ENCODE measurements around the gene R3HDM1. TPM values are rescaled to one million over a fixed set of nuclear protein-coding genes. Genes with fewer than 3 reads are reported as not detected.
A peak's percentile ranks its signal among the peaks of the same experiment; 100 is the strongest.
"Not testable (repeated sequence)": the region's sequence is repeated elsewhere in the genome, so short reads cannot be mapped to it uniquely, and the experiment has no call there.

Gene R3HDM1
- total RNA-seq, 2 experiments from 2014 or later: 48.4 to 48.7 TPM

DNA sequence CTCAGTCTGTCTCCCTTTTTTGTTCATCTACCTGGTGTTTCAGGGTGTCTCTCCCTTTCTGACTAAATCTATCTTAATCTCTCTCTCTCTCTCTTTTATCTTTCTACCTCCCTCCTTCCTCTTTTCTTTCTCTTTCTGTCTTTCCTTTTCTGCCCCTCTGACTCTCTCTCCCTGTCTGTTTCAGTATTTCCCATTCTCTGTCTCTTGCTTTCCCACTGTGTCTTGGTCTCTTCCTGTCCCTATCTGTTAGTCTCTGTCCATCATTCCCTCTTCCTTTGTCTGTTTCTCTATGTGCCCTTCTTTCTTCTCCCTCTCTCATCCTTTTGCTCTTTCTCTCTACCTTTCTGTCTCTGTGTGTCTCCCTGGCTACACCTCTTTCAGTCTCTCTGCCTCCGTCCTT lies 56.7 kb downstream of the R3HDM1 start:
- POLR2A ChIA-PET: no interaction called here
- Mint-ChIP-seq H3K27me3 (no peaks in the 10 kb centered on the region), H3K27ac (no peak overlapping the region), H3K36me3 (peaks cover 23% of the 10 kb centered on the region), H3K9me3 (peaks cover 6% of the 10 kb centered on the region), H3K4me3 (no peak overlapping the region), H3K4me1 (peaks cover 21% of the 10 kb centered on the region)
- DNase-seq (no peak), ATAC-seq (ENCODE audit: low read depth) (no peak)

GRCh38 chr2:135590619-135591260 lies 59.5 kb downstream of the R3HDM1 start:
- ATAC-seq (ENCODE audit: low read depth): peak; percentile 39
- no peaks in the 10 kb centered on the region for H3K27me3 Mint-ChIP-seq
- peaks cover 9% of the 10 kb centered on the region for H3K9me3 Mint-ChIP-seq
- H3K4me3 Mint-ChIP-seq: no peak overlapping the region
- H3K27ac Mint-ChIP-seq: peak overlapping the region; percentile 10
- no peak for DNase-seq
- H3K36me3 Mint-ChIP-seq: peaks cover 38% of the 10 kb centered on the region
- peaks cover 21% of the 10 kb centered on the region for H3K4me1 Mint-ChIP-seq
- POLR2A ChIA-PET: no interaction called here

GRCh38 chr2:135600915-135601314 lies 69.6 kb downstream of the R3HDM1 start:
- no peaks in the 10 kb centered on the region for H3K27me3 Mint-ChIP-seq
- H3K4me3 Mint-ChIP-seq: no peak overlapping the region
- peaks cover 19% of the 10 kb centered on the region for H3K36me3 Mint-ChIP-seq
- ATAC-seq (ENCODE audit: low read depth): no peak
- no peak for DNase-seq
- POLR2A ChIA-PET: no interaction called here
- H3K27ac Mint-ChIP-seq: no peak overlapping the region
- no peaks in the 10 kb centered on the region for H3K4me1 Mint-ChIP-seq
- H3K9me3 Mint-ChIP-seq: no peaks in the 10 kb centered on the region

DNA sequence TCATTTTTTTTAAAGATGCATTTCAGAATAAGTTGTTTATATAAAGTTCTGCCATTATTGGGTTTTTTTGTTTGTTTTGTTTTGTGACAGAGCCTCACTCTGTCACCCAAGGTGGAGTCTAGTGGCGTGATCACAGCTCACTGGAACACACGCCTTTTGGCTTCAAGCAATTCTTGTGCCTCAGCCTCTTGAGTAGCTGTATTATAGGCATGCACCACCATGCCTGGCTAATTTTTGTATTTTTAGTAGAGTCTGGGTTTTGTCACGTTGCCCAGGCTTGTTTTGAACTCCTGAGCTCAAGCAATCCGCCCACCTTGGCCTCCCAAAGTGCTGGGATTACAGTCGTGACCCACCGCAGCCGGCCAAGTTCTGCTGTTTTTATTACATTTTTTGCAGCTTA lies 72.3 kb downstream of the R3HDM1 start:
- Mint-ChIP-seq H3K9me3 (no peaks in the 10 kb centered on the region), H3K27me3 (no peaks in the 10 kb centered on the region), H3K4me3 (no peak overlapping the region), H3K36me3 (peaks cover 29% of the 10 kb centered on the region), H3K4me1 (no peaks in the 10 kb centered on the region), H3K27ac (no peak overlapping the region)
- DNase-seq (no peak), ATAC-seq (ENCODE audit: low read depth) (no peak)
- POLR2A ChIA-PET: no interaction called here

- ATAC-seq (ENCODE audit: low read depth): no peak
- Mint-ChIP-seq H3K27ac (no peak overlapping the region), H3K9me3 (no peaks in the 10 kb centered on the region), H3K36me3 (peaks cover 30% of the 10 kb centered on the region), H3K4me3 (no peak overlapping the region), H3K27me3 (no peaks in the 10 kb centered on the region), H3K4me1 (no peaks in the 10 kb centered on the region)
- no peak for DNase-seq
- POLR2A ChIA-PET: no interaction called here
Measured at GRCh38 chr2:135607561-135607960, 76.3 kb downstream of the R3HDM1 start.

GRCh38 chr2:135612319-135612718 lies 81.0 kb downstream of the R3HDM1 start:
- DNase-seq (no peak), ATAC-seq (ENCODE audit: low read depth) (no peak)
- no peaks in the 10 kb centered on the region for H3K4me1 Mint-ChIP-seq
- POLR2A ChIA-PET: no interaction called here
- no peak overlapping the region for H3K4me3 Mint-ChIP-seq
- H3K36me3 Mint-ChIP-seq: peaks cover 9% of the 10 kb centered on the region
- H3K27ac Mint-ChIP-seq: no peak overlapping the region
- H3K27me3 Mint-ChIP-seq: no peaks in the 10 kb centered on the region
- H3K9me3 Mint-ChIP-seq: no peaks in the 10 kb centered on the region

DNA sequence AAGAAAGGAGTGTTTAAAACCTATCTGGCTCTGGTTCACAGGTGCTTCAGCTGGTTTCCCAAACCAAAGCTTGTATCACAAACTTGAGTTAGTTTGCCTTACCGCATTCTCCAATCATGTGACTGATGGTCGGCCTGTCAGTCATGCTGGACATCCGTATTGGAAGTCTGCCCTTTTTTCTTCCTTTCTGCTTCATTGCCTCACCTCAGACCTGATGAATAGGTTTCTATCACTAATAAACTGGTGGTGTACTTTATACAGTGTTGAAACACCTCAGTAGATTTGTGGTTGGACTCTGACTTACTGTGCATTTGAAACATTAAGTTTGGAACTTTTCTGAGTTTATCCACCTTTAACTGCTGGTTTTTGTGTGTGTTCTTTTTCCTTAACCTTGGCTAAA lies 84.1 kb downstream of the R3HDM1 start:
- no peak for DNase-seq
- no peak for ATAC-seq (ENCODE audit: low read depth)
- no peaks in the 10 kb centered on the region for H3K9me3 Mint-ChIP-seq
- H3K27me3 Mint-ChIP-seq: no peaks in the 10 kb centered on the region
- no peaks in the 10 kb centered on the region for H3K4me1 Mint-ChIP-seq
- H3K36me3 Mint-ChIP-seq: peaks cover 3% of the 10 kb centered on the region
- no peak overlapping the region for H3K4me3 Mint-ChIP-seq
- POLR2A ChIA-PET: no interaction called here
- H3K27ac Mint-ChIP-seq: no peak overlapping the region

DNA sequence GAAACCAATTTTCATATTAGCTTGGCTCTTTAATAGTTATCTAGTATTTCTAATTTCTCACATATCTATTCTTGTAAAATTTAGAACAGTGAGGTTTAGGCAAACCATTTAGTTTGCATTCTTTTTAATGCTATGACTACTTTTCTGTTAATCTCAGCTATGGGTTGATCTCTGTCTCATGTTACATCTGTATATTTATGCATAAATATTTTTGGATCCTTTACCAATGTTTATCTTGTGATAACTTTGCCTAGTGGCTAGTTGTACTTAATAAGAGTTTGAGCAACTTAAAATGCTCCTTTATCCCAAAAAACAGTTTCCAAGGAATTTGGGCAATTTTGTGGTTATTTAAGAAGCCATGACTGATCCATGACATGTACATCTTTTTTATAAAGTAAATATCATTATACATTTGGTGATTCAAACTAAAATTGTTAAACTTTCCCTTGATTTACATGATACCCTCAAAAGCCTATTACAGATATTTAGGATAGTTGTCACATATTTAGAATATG lies 86.3 kb downstream of the R3HDM1 start:
- Mint-ChIP-seq H3K4me1 (no peaks in the 10 kb centered on the region), H3K27me3 (no peaks in the 10 kb centered on the region)
- DNase-seq: no peak

DNA sequence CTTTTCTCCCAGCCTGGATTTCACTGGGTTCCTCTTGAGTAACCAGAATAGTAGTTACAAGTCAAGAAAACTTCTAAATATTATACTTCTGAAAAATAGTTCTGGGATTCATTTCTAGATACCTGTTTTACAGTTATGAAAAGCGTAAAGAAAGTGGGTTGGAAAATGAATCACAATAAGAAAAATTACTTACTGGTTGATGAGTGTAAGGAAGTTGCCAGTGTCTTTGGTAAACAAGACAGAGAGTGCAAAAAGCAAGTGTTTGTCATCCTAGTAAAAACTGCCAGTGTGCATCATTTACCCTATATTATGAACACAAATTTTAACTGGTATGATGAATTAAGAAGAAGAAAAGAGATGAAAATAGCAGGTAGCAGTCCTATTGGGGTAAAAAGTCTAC lies 88.9 kb downstream of the R3HDM1 start:
- Mint-ChIP-seq H3K36me3 (peaks cover 22% of the 10 kb centered on the region), H3K4me1 (no peaks in the 10 kb centered on the region), H3K4me3 (no peak overlapping the region), H3K27me3 (no peaks in the 10 kb centered on the region), H3K27ac (no peak overlapping the region), H3K9me3 (no peaks in the 10 kb centered on the region)
- DNase-seq (no peak), ATAC-seq (ENCODE audit: low read depth) (no peak)
- POLR2A ChIA-PET: no interaction called here

More for the DNA sequence above, 86.3 kb downstream of the R3HDM1 start:
- Mint-ChIP-seq H3K27ac (no peak overlapping the region), H3K9me3 (no peaks in the 10 kb centered on the region), H3K36me3 (peaks cover 9% of the 10 kb centered on the region), H3K4me3 (no peak overlapping the region)
- ATAC-seq (ENCODE audit: low read depth): no peak
- POLR2A ChIA-PET: no interaction called here

DNA sequence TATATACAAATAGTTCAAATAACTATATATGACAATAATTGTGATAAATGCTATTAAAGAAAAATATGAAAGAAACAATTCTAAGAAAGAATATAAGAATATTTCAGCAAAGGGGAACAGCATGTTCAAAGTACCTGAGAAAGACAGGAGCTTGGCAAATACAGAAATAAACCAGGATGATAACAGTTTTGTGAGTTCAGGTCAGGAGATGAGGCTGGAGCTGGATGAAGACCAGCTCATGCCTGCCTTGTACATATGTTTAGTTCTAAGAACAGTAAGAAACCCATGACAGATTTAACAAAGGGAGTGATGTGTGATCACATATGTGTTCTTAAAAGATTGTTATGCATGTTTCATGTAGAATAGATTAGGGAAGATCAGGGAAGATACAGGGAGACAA lies 98.2 kb downstream of the R3HDM1 start:
- Mint-ChIP-seq H3K4me3 (no peak overlapping the region), H3K27ac (no peak overlapping the region), H3K9me3 (no peaks in the 10 kb centered on the region), H3K4me1 (no peaks in the 10 kb centered on the region), H3K36me3 (peaks cover 12% of the 10 kb centered on the region), H3K27me3 (no peaks in the 10 kb centered on the region)
- ATAC-seq (ENCODE audit: low read depth) (no peak), DNase-seq (no peak)
- POLR2A ChIA-PET: no interaction called here

DNA sequence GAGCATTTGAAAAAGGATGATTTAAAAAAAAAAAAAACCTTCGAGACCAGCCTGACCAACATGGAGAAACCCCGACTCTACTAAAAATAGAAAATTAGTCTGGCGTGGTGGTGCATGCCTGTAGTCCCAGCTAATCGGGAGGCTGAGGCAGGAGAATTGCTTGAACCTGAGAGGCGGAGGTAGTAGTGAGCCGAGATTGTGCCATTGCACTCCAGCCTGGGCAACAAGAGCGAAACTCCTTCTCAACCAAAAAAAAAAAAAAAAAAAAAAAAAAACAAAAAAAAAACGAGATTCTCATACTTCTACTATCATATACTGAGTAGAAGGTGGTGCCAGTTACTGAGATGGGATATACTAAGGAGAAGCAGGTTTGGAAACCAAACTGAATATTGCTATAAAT lies 98.8 kb downstream of the R3HDM1 start:
- H3K9me3 Mint-ChIP-seq; H3K27ac Mint-ChIP-seq; DNase-seq; H3K4me3 Mint-ChIP-seq; POLR2A ChIA-PET; H3K27me3 Mint-ChIP-seq; H3K36me3 Mint-ChIP-seq; ATAC-seq (ENCODE audit: low read depth); H3K4me1 Mint-ChIP-seq: not testable (repeated sequence)

GRCh38 chr2:135630488-135630887 lies 99.2 kb downstream of the R3HDM1 start:
- POLR2A ChIA-PET: no interaction called here
- no peaks in the 10 kb centered on the region for H3K9me3 Mint-ChIP-seq
- no peak overlapping the region for H3K27ac Mint-ChIP-seq
- DNase-seq (no peak), ATAC-seq (ENCODE audit: low read depth) (no peak)
- H3K27me3 Mint-ChIP-seq: no peaks in the 10 kb centered on the region
- H3K4me3 Mint-ChIP-seq: no peak overlapping the region
- H3K4me1 Mint-ChIP-seq: no peaks in the 10 kb centered on the region
- peaks cover 8% of the 10 kb centered on the region for H3K36me3 Mint-ChIP-seq

- ATAC-seq (ENCODE audit: low read depth) (no peak), DNase-seq (no peak)
- H3K27me3 Mint-ChIP-seq: no peaks in the 10 kb centered on the region
- H3K9me3 Mint-ChIP-seq: no peaks in the 10 kb centered on the region
- POLR2A ChIA-PET: no interaction called here
- no peak overlapping the region for H3K27ac Mint-ChIP-seq
- H3K4me3 Mint-ChIP-seq: no peak overlapping the region
- H3K36me3 Mint-ChIP-seq: peaks cover 21% of the 10 kb centered on the region
- H3K4me1 Mint-ChIP-seq: peaks cover 2% of the 10 kb centered on the region
Measured at GRCh38 chr2:135633582-135633981, 102.3 kb downstream of the R3HDM1 start.

GRCh38 chr2:135635212-135635835 lies 104.0 kb downstream of the R3HDM1 start:
- Mint-ChIP-seq H3K36me3 (peaks cover 23% of the 10 kb centered on the region), H3K27me3 (no peaks in the 10 kb centered on the region), H3K4me1 (peaks cover 2% of the 10 kb centered on the region), H3K4me3 (no peak overlapping the region), H3K27ac (no peak overlapping the region), H3K9me3 (no peaks in the 10 kb centered on the region)
- ATAC-seq (ENCODE audit: low read depth): no peak
- POLR2A ChIA-PET: no interaction called here
- no peak for DNase-seq
